Measurements from ENCODE around the gene KCNAB1. TPM values are rescaled to one million over a fixed set of nuclear protein-coding genes. Genes with fewer than 3 reads are reported as not detected.

Gene KCNAB1
- total and polyA plus RNA-seq, 2 of the 8 experiments (the other 6 are each of a cell fraction or from before 2014, with no cell fraction given) = 0.51 to 2.3 TPM

DNA sequence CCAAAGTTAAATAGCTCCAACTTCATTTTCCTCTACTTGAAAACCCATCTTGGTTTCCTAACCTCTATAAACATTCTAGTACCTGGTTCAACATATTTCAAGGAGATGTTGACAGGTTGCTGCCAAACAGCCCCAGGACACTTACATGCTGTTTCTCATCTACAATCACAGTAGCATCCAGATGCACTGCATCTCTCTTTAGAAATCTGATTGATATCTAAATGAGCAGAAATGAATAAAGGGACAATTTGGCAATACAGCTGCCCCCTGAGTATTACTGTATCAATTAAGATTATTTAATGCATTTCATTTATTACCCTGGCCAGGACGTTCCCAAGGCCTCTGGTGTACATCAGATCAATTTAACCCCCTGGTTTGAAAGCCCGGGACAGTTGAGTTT, 360.6 kb downstream of the KCNAB1 start:
- no peaks in the 10 kb centered on the region; the same call in 1 of the 2 replicates for H3K79me1 ChIP-seq (ENCODE audit: low read depth, low read length)
- H2BK5ac ChIP-seq (ENCODE audit: low read depth, low read length) = no peak overlapping the region
- H3K4ac ChIP-seq (replicated peaks; ENCODE audit: insufficient read length, low read depth, low read length) = no peak overlapping the region
- no peak overlapping the region for H3K14ac ChIP-seq (ENCODE audit: insufficient read length)
- no peaks in the 10 kb centered on the region for H4K20me1 ChIP-seq (replicated peaks in 1 of 2; ENCODE audit: control insufficient read depth in 1 of 2, insufficient read depth in 2 of 2, low read length in 2 of 2)
- no peak overlapping the region for H3K4me3 ChIP-seq (ENCODE audit: extremely low read depth in 1 of 4, insufficient read depth in 2 of 4, low read depth in 3 of 4, low read length in 4 of 4)
- no peaks in the 10 kb centered on the region for H3K79me2 ChIP-seq (ENCODE audit: control insufficient read depth in 1 of 2, insufficient read depth in 2 of 2, low read length in 2 of 2)
- CTCF ChIA-PET (ENCODE audit: partially characterized antibody) = interaction anchor here (0.8 to 4.3 kb wide), 6 partner anchors 9 to 31 kb away, joined by 3 to 20 read pairs (median 6); no protein-coding TSS in a partner anchor
- no peaks in the 10 kb centered on the region for H3K27me3 ChIP-seq (replicated peaks in 1 of 4; ENCODE audit: control insufficient read depth in 3 of 4, extremely low read depth in 1 of 4, insufficient read depth in 3 of 4, low read length in 3 of 4)
- no peak overlapping the region for H3K18ac ChIP-seq (ENCODE audit: extremely low read depth, low read length)
- H3K23me2 ChIP-seq (ENCODE audit: low read depth, low read length) = no peaks in the 10 kb centered on the region
- no peak overlapping the region for H4K5ac ChIP-seq (ENCODE audit: insufficient read length, low read depth, low read length)
- H2AFZ ChIP-seq (ENCODE audit: low read length) = no peak overlapping the region
- DNase-seq (ENCODE audit: low read depth in 1 of 2, low spot score in 2 of 2) (no peak), FAIRE-seq (no peak)
- peaks cover 0 to 3% (median 0%) of the 10 kb centered on the region in 4 experiments; a peak in 1 of 7 replicates for H3K4me1 ChIP-seq (replicated peaks in 1 of 4; ENCODE audit: control insufficient read depth in 3 of 4, insufficient read depth in 4 of 4, low read length in 3 of 4)
- no peak overlapping the region for H4K8ac ChIP-seq (ENCODE audit: extremely low read depth, insufficient read depth, low read length)
- no peaks in the 10 kb centered on the region for H3K9me3 ChIP-seq (ENCODE audit: insufficient read depth in 2 of 2, low read depth in 1 of 2, low read length in 1 of 2)
- no peak overlapping the region for H3K4me2 ChIP-seq (ENCODE audit: insufficient read depth in 1 of 2, low read depth in 2 of 2, low read length in 2 of 2)
- H4K91ac ChIP-seq (replicated peaks; ENCODE audit: insufficient read length, low read length) = no peak overlapping the region
- H2BK20ac ChIP-seq (ENCODE audit: low read length) = no peak overlapping the region
- TF ChIP-seq, protein P1, sequence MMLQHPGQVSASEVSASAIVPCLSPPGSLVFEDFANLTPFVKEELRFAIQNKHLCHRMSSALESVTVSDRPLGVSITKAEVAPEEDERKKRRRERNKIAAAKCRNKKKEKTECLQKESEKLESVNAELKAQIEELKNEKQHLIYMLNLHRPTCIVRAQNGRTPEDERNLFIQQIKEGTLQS (IDR thresholded peaks at IDR 0.05; ENCODE audit: insufficient read depth, low read depth, low read length) = no peak
- TF ChIP-seq NANOG (IDR thresholded peaks at IDR 0.05; ENCODE audit: insufficient read depth, low read depth, low read length, poor library complexity, severe bottlenecking) (no peak), RBBP5 (IDR thresholded peaks at IDR 0.05; ENCODE audit: borderline replicate concordance, low read depth, low read length) (no peak), SAP30 (IDR thresholded peaks at IDR 0.05; ENCODE audit: insufficient read depth, insufficient replicate concordance, low read length) (no peak), FOSL1 (IDR thresholded peaks at IDR 0.05; ENCODE audit: insufficient read depth, low read depth, low read length) (no peak), BACH1 (IDR thresholded peaks at IDR 0.05; ENCODE audit: low read length) (no peak), TCF12 (IDR thresholded peaks at IDR 0.05; ENCODE audit: low read depth, low read length) (no peak), SIRT6 (IDR thresholded peaks at IDR 0.05; ENCODE audit: low read length) (no peak), PHF8 (conservative IDR thresholded peaks at IDR 0.05; ENCODE audit: low read depth, low read length) (no peak), SIX5 (IDR thresholded peaks at IDR 0.05; ENCODE audit: low read depth, low read length) (no peak), CBX5 (IDR thresholded peaks at IDR 0.05; ENCODE audit: low read depth, low read length) (no peak)
- TF ChIP-seq, protein P2, sequence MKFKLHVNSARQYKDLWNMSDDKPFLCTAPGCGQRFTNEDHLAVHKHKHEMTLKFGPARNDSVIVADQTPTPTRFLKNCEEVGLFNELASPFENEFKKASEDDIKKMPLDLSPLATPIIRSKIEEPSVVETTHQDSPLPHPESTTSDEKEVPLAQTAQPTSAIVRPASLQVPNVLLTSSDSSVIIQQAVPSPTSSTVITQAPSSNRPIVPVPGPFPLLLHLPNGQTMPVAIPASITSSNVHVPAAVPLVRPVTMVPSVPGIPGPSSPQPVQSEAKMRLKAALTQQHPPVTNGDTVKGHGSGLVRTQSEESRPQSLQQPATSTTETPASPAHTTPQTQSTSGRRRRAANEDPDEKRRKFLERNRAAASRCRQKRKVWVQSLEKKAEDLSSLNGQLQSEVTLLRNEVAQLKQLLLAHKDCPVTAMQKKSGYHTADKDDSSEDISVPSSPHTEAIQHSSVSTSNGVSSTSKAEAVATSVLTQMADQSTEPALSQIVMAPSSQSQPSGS (IDR thresholded peaks at IDR 0.05; ENCODE audit: low read length) = no peak
- no peak overlapping the region for H2BK120ac ChIP-seq (replicated peaks; ENCODE audit: low read depth, low read length)
- POLR2A ChIA-PET (ENCODE audit: partially characterized antibody) = interaction anchor here (1.7 kb wide), 1 partner anchor 679 kb away, joined by 6 read pairs; the partner anchor contains the start of gene CCNL1
- WGBS, 2 experiments (ENCODE audit: extremely low coverage in 1 of 2, insufficient coverage in 1 of 2, insufficient read length in 1 of 2, insufficient replicate concordance in 2 of 2, low coverage in 1 of 2, low lambda C conversion rate in 2 of 2, missing lambda C conversion rate in 1 of 2) = 91% methylated on average over 2 of the region's 2 CpGs; no CpG with 5 or more reads in 1 of the 2 experiments
- no peaks in the 10 kb centered on the region for H3K36me3 ChIP-seq (ENCODE audit: control insufficient read depth in 2 of 4, insufficient read depth in 4 of 4, low read length in 3 of 4)
- no peak overlapping the region for H3K23ac ChIP-seq (ENCODE audit: insufficient read length)
- H3K27ac ChIP-seq (ENCODE audit: low read depth, low read length) = no peak overlapping the region
- H3K56ac ChIP-seq (replicated peaks; ENCODE audit: insufficient read length, low read depth, low read length) = no peak overlapping the region
- H2BK12ac ChIP-seq (ENCODE audit: low read depth, low read length) = no peak overlapping the region
- no peak overlapping the region for H3K9ac ChIP-seq (replicated peaks in 1 of 4; ENCODE audit: extremely low read depth in 1 of 4, low read depth in 3 of 4, low read length in 3 of 4)
- no peak overlapping the region for H2BK15ac ChIP-seq (ENCODE audit: low read length)
- no peak overlapping the region for H2AK5ac ChIP-seq (ENCODE audit: low read depth, low read length)

Measured in H1 (cell line).